ENCODE measurements around the gene SAMD8. TPM values are rescaled to one million over a fixed set of nuclear protein-coding genes. Genes with fewer than 3 reads are reported as not detected.

Gene SAMD8
- total RNA-seq = 14.9 and 15.6 TPM in 2 replicates

GRCh38 chr10:75111365-75111906 is at the start of gene SAMD8:
TSS of gene SAMD8 (plus strand) at chr10:75111656. CDS start at chr10:75150529, 38,873 bp downstream.
- intact Hi-C loops (cut with micrococcal nuclease) = loop anchor here (1.0 to 10.0 kb wide), 3 partner anchors 123 to 1327 kb away; partner anchors contain the start of genes CHCHD1 and ZSWIM8
- Mint-ChIP-seq H3K27ac (peak within 1 kb of the TSS; percentile 90), H3K27me3 (ENCODE audit: low read depth) (no peaks in the 10 kb centered on the region), H3K4me3 (ENCODE audit: low read depth) (peak within 1 kb of the TSS; percentile 89), H3K36me3 (ENCODE audit: low read depth) (peaks cover 8% of the 10 kb centered on the region), H3K9me3 (no peaks in the 10 kb centered on the region), H3K4me1 (ENCODE audit: low read depth) (peaks cover 43% of the 10 kb centered on the region)
- peak; percentile 97 for DNase-seq (ENCODE audit: low spot score)

- H3K27me3 Mint-ChIP-seq (ENCODE audit: low read depth) = no peaks in the 10 kb centered on the region
- intact Hi-C loops (cut with micrococcal nuclease) = no loop called here
- no peaks in the 10 kb centered on the region for H3K9me3 Mint-ChIP-seq
- no peaks in the 10 kb centered on the region for H3K36me3 Mint-ChIP-seq (ENCODE audit: low read depth)
- no peak for DNase-seq (ENCODE audit: low spot score)
- H3K4me1 Mint-ChIP-seq (ENCODE audit: low read depth) = no peaks in the 10 kb centered on the region
- H3K4me3 Mint-ChIP-seq (ENCODE audit: low read depth) = no peak overlapping the region
- H3K27ac Mint-ChIP-seq = no peak overlapping the region
Measured at GRCh38 chr10:75061709-75062505, 49.5 kb upstream of the SAMD8 start.

DNA sequence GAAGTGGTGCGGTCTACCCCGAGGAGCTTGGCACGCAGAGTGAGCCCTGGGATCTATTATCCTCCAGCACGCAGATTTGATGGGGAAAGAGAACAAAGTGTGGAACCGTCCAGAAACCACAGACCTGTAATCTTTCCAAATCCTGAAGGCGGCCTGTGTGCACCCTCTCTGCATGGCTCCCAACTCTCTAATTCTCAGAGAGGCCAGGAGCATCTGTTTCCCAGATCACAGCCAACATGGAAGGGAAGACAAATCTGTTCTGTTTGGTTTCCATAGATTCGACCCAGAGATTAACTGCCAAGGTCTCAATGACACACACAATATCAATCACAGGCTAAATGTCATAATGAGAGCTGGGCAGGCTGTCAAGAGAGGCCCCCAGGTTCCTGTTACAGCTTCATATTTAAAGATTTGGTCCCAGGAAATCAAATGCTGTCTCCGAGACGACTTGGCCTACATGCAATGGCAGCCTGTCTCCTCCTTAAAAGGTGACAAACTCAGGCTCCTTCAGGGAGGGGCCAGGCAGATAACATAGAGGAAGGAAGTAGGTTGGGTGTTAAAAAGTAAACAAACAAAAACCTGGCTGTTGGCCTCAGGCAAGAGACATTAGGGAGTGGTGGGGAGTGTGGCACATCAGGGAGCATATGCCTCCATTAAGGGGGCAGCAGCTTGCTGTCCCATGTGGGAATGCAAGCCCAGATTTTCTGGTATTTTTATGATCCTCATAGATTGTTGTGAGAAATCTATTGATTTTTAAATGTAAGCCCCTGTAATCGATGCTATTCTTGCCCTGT is 48.8 kb upstream of the SAMD8 start:
- no peaks in the 10 kb centered on the region for H3K9me3 Mint-ChIP-seq
- DNase-seq (ENCODE audit: low spot score) = no peak
- H3K4me1 Mint-ChIP-seq (ENCODE audit: low read depth) = no peaks in the 10 kb centered on the region
- intact Hi-C loops (cut with micrococcal nuclease) = no loop called here
- H3K4me3 Mint-ChIP-seq (ENCODE audit: low read depth) = no peak overlapping the region
- H3K27me3 Mint-ChIP-seq (ENCODE audit: low read depth) = no peaks in the 10 kb centered on the region
- no peaks in the 10 kb centered on the region for H3K36me3 Mint-ChIP-seq (ENCODE audit: low read depth)
- no peak overlapping the region for H3K27ac Mint-ChIP-seq

- Mint-ChIP-seq H3K27ac (no peak overlapping the region), H3K9me3 (no peaks in the 10 kb centered on the region), H3K4me3 (ENCODE audit: low read depth) (no peak overlapping the region), H3K4me1 (ENCODE audit: low read depth) (no peaks in the 10 kb centered on the region), H3K27me3 (ENCODE audit: low read depth) (no peaks in the 10 kb centered on the region), H3K36me3 (ENCODE audit: low read depth) (no peaks in the 10 kb centered on the region)
- DNase-seq (ENCODE audit: low spot score) = no peak
- intact Hi-C loops (cut with micrococcal nuclease) = no loop called here
Measured at GRCh38 chr10:75063461-75064230, 47.8 kb upstream of the SAMD8 start.

GRCh38 chr10:75065076-75065475 is 46.4 kb upstream of the SAMD8 start:
- intact Hi-C loops (cut with micrococcal nuclease) = no loop called here

DNA sequence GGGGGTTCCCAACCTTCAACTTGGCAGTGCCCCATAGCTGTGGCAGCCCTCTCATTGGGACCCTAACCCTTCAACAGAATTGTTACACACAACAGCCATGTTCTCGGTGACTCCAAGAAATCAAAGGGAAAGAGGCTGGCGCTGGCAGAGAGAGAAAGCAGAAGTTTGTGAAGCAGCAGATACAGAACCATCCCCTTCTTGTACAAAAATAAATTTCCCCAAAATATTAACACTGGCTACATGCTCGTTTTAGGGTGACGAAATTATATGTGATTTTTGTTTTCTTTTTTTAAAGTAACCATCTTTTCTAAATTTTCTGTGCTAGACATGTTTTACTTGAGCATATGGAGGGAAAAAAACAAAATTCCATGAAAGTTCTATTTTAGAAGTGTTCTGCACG is 45.2 kb upstream of the SAMD8 start:
- Mint-ChIP-seq H3K4me3 (ENCODE audit: low read depth) (no peak overlapping the region), H3K27ac (no peak overlapping the region), H3K27me3 (ENCODE audit: low read depth) (no peaks in the 10 kb centered on the region), H3K9me3 (no peaks in the 10 kb centered on the region), H3K36me3 (ENCODE audit: low read depth) (no peaks in the 10 kb centered on the region), H3K4me1 (ENCODE audit: low read depth) (peaks cover 2% of the 10 kb centered on the region)
- intact Hi-C loops (cut with micrococcal nuclease) = no loop called here
- DNase-seq (ENCODE audit: low spot score) = no peak

More at GRCh38 chr10:75065076-75065475, 46.4 kb upstream of the SAMD8 start:
- DNase-seq (ENCODE audit: low spot score) = no peak
- H3K4me1 Mint-ChIP-seq (ENCODE audit: low read depth) = no peaks in the 10 kb centered on the region
- no peaks in the 10 kb centered on the region for H3K9me3 Mint-ChIP-seq
- no peak overlapping the region for H3K27ac Mint-ChIP-seq
- no peaks in the 10 kb centered on the region for H3K36me3 Mint-ChIP-seq (ENCODE audit: low read depth)
- no peaks in the 10 kb centered on the region for H3K27me3 Mint-ChIP-seq (ENCODE audit: low read depth)
- H3K4me3 Mint-ChIP-seq (ENCODE audit: low read depth) = no peak overlapping the region

GRCh38 chr10:75067272-75067671 is 44.2 kb upstream of the SAMD8 start:
- Mint-ChIP-seq H3K4me1 (ENCODE audit: low read depth) (peaks cover 2% of the 10 kb centered on the region), H3K27ac (no peak overlapping the region), H3K9me3 (no peaks in the 10 kb centered on the region), H3K36me3 (ENCODE audit: low read depth) (no peaks in the 10 kb centered on the region), H3K27me3 (ENCODE audit: low read depth) (no peaks in the 10 kb centered on the region), H3K4me3 (ENCODE audit: low read depth) (no peak overlapping the region)
- DNase-seq (ENCODE audit: low spot score) = no peak
- intact Hi-C loops (cut with micrococcal nuclease) = no loop called here

- DNase-seq (ENCODE audit: low spot score) = no peak
- H3K4me1 Mint-ChIP-seq (ENCODE audit: low read depth) = peaks cover 2% of the 10 kb centered on the region
- no peaks in the 10 kb centered on the region for H3K27me3 Mint-ChIP-seq (ENCODE audit: low read depth)
- no peak overlapping the region for H3K27ac Mint-ChIP-seq
- H3K36me3 Mint-ChIP-seq (ENCODE audit: low read depth) = no peaks in the 10 kb centered on the region
- H3K4me3 Mint-ChIP-seq (ENCODE audit: low read depth) = no peak overlapping the region
- intact Hi-C loops (cut with micrococcal nuclease) = no loop called here
- H3K9me3 Mint-ChIP-seq = no peaks in the 10 kb centered on the region
Measured at GRCh38 chr10:75068523-75068922, 42.9 kb upstream of the SAMD8 start.

- no peaks in the 10 kb centered on the region for H3K27me3 Mint-ChIP-seq (ENCODE audit: low read depth)
- H3K9me3 Mint-ChIP-seq = no peaks in the 10 kb centered on the region
- intact Hi-C loops (cut with micrococcal nuclease) = no loop called here
- peaks cover 7% of the 10 kb centered on the region for H3K4me1 Mint-ChIP-seq (ENCODE audit: low read depth)
- no peak overlapping the region for H3K27ac Mint-ChIP-seq
- H3K36me3 Mint-ChIP-seq (ENCODE audit: low read depth) = no peaks in the 10 kb centered on the region
- H3K4me3 Mint-ChIP-seq (ENCODE audit: low read depth) = no peak overlapping the region
- DNase-seq (ENCODE audit: low spot score) = no peak
Measured at GRCh38 chr10:75070476-75070875, 41.0 kb upstream of the SAMD8 start.

- no peak for DNase-seq (ENCODE audit: low spot score)
- intact Hi-C loops (cut with micrococcal nuclease) = no loop called here
- H3K4me3 Mint-ChIP-seq (ENCODE audit: low read depth) = no peak overlapping the region
- H3K27ac Mint-ChIP-seq = no peak overlapping the region
- H3K4me1 Mint-ChIP-seq (ENCODE audit: low read depth) = peaks cover 7% of the 10 kb centered on the region
- H3K9me3 Mint-ChIP-seq = no peaks in the 10 kb centered on the region
- no peaks in the 10 kb centered on the region for H3K27me3 Mint-ChIP-seq (ENCODE audit: low read depth)
- H3K36me3 Mint-ChIP-seq (ENCODE audit: low read depth) = no peaks in the 10 kb centered on the region
Measured at GRCh38 chr10:75070961-75071428, 40.5 kb upstream of the SAMD8 start.

DNA sequence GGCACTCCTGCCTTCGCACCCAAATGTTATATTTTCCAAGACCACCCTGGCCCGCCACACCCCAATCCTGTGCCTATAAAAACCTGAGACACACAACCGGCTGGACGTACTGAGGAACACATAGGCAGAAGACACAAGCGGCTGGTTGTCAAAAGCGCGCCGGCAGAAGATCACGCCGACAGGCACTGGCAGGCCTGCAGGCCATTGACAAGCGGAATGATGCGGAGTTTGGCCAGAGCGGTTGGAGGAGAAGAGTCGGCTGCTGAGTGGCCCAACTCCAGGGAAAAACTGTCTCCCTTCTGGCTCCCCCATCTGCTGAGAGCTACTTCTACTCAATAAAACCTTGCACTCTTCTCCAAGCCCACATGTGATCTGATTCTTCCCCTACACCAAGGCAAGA is 39.7 kb upstream of the SAMD8 start:
- no peak for DNase-seq (ENCODE audit: low spot score)
- peaks cover 7% of the 10 kb centered on the region for H3K4me1 Mint-ChIP-seq (ENCODE audit: low read depth)
- intact Hi-C loops (cut with micrococcal nuclease) = no loop called here
- H3K4me3 Mint-ChIP-seq (ENCODE audit: low read depth) = no peak overlapping the region
- H3K9me3 Mint-ChIP-seq = no peaks in the 10 kb centered on the region
- no peaks in the 10 kb centered on the region for H3K27me3 Mint-ChIP-seq (ENCODE audit: low read depth)
- H3K36me3 Mint-ChIP-seq (ENCODE audit: low read depth) = no peaks in the 10 kb centered on the region
- no peak overlapping the region for H3K27ac Mint-ChIP-seq

DNA sequence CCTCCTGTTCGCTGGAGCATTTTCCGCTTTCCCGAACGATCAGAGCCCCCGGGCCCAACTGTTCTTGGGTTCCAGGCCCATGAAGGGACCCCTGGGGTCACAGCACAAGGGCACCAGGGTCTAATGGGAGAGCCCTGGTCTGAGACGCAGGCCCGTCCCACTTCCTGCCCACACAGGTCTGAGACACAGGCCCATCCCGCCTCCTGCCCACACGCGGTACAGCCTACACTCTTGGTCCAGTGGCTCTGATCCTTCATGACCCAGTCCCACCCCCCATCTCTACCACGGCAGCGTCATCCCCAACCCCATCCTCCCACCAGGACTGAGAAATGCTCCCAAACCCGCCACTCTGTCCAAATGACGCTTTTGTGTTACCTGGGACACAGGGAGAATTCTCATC is 38.7 kb upstream of the SAMD8 start:
- intact Hi-C loops (cut with micrococcal nuclease) = no loop called here
- no peaks in the 10 kb centered on the region for H3K27me3 Mint-ChIP-seq (ENCODE audit: low read depth)
- peaks cover 7% of the 10 kb centered on the region for H3K4me1 Mint-ChIP-seq (ENCODE audit: low read depth)
- no peak for DNase-seq (ENCODE audit: low spot score)
- no peak overlapping the region for H3K27ac Mint-ChIP-seq
- H3K9me3 Mint-ChIP-seq = no peaks in the 10 kb centered on the region
- H3K36me3 Mint-ChIP-seq (ENCODE audit: low read depth) = no peaks in the 10 kb centered on the region
- H3K4me3 Mint-ChIP-seq (ENCODE audit: low read depth) = no peak overlapping the region

Measured in activated T-helper 2 cell treated with anti-CD3 and anti-CD28 coated beads, Interferon-gamma antibody, Interleukin-2, Interleukin-4, amounts not matched to agents 10 μg/mL and 5 μg/mL and 100 μg/mL, durations not matched to agents 14 hours and 24 hours and 36 hours (primary cell).